MM.1S (cell line): Measurements from ENCODE around the gene CCL24.

Experiments used
- DNase-seq: peaks from one replicate; pipeline ENCODE4 v3.0.0-alpha.2; 2015
- H2AFZ ChIP-seq: fragments of 300-600 bp; sonication (generic); 2 replicates; pipeline ENCODE4 v1.6.0; 2016; ENCODE audit warnings: antibody characterized with exemption, low read length
- H3F3A ChIP-seq: fragments of 300-600 bp; sonication (generic); 2 replicates; pipeline ENCODE4 v1.6.1; 2016; ENCODE audit warnings: mild to moderate bottlenecking, antibody characterized with exemption, low read length, moderate library complexity, mixed read lengths; ENCODE audit not compliant: insufficient read depth
- H3K27ac ChIP-seq: fragments of 300-600 bp; sonication (generic); 2 replicates; pipeline ENCODE4 v1.5.1; 2016; ENCODE audit warnings: mild to moderate bottlenecking, low read length
- H3K27me3 ChIP-seq: fragments of 300-600 bp; sonication (generic); replicated peaks from 2 replicates; pipeline ENCODE4 v1.6.0; 2016; ENCODE audit warnings: low read length; ENCODE audit not compliant: insufficient read depth
- H3K36me3 ChIP-seq: fragments of 300-600 bp; sonication (generic); replicated peaks from 2 replicates; pipeline ENCODE4 v1.6.1; 2016; ENCODE audit warnings: mild to moderate bottlenecking, low read length, mixed read lengths; ENCODE audit not compliant: insufficient read depth
- H3K4me1 ChIP-seq: fragments of 300-600 bp; sonication (generic); 2 replicates; pipeline ENCODE4 v1.6.1; 2016; ENCODE audit warnings: low read length, mixed read lengths
- H3K4me2 ChIP-seq: fragments of 300-600 bp; sonication (generic); 2 replicates; pipeline ENCODE4 v1.6.0; 2016; ENCODE audit warnings: low read depth, low read length
- H3K4me3 ChIP-seq: fragments of 300-600 bp; sonication (generic); 2 replicates; pipeline ENCODE4 v1.5.1; 2016; ENCODE audit warnings: low read length, mixed read lengths
- H3K79me2 ChIP-seq: fragments of 300-600 bp; sonication (generic); 2 replicates; pipeline ENCODE4 v1.6.1; 2016; ENCODE audit warnings: mixed run types, low read length, mixed read lengths
- H3K9ac ChIP-seq: fragments of 300-600 bp; sonication (generic); 2 replicates; pipeline ENCODE4 v1.6.1; 2016; ENCODE audit warnings: low read length, mixed read lengths
- H3K9me2 ChIP-seq: fragments of 300-600 bp; sonication (generic); replicated peaks from 2 replicates; pipeline ENCODE4 v1.6.1; 2016; ENCODE audit warnings: mild to moderate bottlenecking, low read length, mixed read lengths; ENCODE audit not compliant: insufficient read depth
- H3K9me3 ChIP-seq: fragments of 300-600 bp; sonication (generic); replicated peaks from 2 replicates; pipeline ENCODE4 v1.6.1; 2016; ENCODE audit warnings: mild to moderate bottlenecking, low read length, mixed read lengths; ENCODE audit not compliant: insufficient read depth
- H4K20me1 ChIP-seq: fragments of 300-600 bp; sonication (generic); 2 replicates; pipeline ENCODE4 v1.6.1; 2016; ENCODE audit warnings: mild to moderate bottlenecking, low read length, moderate library complexity, mixed read lengths; ENCODE audit not compliant: insufficient read depth
- CTCF ChIP-seq: fragments of 300-600 bp; sonication (generic); IDR thresholded peaks from 2 replicates; pipeline ENCODE4 v1.5.1; 2016; ENCODE audit warnings: antibody characterized with exemption, low read length, mixed read lengths
- EZH2 ChIP-seq: fragments of 300-600 bp; sonication (generic); optimal IDR thresholded peaks from 2 replicates; pipeline ENCODE3; 2017; ENCODE audit warnings: low read depth, mild to moderate bottlenecking, antibody characterized with exemption, low read length, mixed read lengths
- EZH2phosphoT487 ChIP-seq: fragments of 300-600 bp; sonication (generic); IDR thresholded peaks from 2 replicates; pipeline ENCODE4 v1.6.1; 2018; ENCODE audit warnings: antibody characterized with exemption, low read length

CCL24 gene

DNA sequence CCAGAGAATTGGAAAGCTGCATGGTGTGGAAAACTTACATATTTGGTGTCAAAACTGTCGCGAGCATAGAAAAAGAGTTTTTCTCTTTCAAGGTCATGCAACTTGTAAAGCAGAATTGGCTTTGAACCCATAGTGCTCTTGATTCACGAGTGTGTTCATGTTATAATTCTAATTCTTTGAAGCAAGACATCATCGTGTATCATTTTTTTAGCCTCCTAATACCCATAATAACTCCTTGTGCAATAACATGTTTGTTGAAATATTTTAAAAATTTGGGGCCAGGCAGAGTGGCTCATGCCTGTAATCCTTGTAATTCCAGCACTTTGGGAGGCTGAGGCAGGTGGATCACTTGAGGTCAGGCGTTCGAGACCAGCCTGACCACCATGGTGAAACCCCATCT is 4.2 kb downstream of the CCL24 start:
- Histone ChIP-seq H3K27me3 (no peaks in the 10 kb centered on the region), H3K9ac (no peak overlapping the region), H3K4me1 (no peaks in the 10 kb centered on the region), H3F3A (no peaks in the 10 kb centered on the region), H3K27ac (no peak overlapping the region), H3K4me3 (no peak overlapping the region), H3K36me3 (no peaks in the 10 kb centered on the region), H3K9me2 (no peaks in the 10 kb centered on the region), H3K9me3 (no peaks in the 10 kb centered on the region), H3K79me2 (no peaks in the 10 kb centered on the region), H3K4me2 (no peak overlapping the region), H4K20me1 (no peaks in the 10 kb centered on the region), H2AFZ (no peak overlapping the region)
- TF ChIP-seq CTCF (no peak), EZH2 (no peak), EZH2phosphoT487 (no peak)
- DNase-seq, result no peak

DNA sequence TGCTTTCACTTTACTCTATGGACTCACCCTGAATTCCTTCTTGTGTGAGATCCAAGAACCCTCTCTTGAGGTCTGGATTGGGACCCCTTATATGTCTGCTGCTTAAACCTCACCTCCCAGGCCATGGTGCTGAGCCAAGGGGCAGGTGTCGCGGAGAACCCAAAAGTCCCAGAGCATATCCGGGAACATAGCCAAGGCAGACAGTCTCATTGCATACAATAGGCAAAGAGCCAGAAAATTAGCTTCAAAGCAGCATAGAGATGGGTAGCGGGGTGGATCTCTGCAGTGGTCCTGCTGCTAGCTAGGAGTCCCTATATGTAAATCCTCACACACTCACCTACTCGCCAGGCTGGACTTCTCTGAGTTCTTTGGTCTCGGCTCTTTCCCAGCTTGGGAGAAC is 5.5 kb downstream of the CCL24 start:
- Histone ChIP-seq H2AFZ (no peak overlapping the region), H3K36me3 (no peaks in the 10 kb centered on the region), H3K4me3 (no peak overlapping the region), H3F3A (no peaks in the 10 kb centered on the region), H3K4me1 (no peaks in the 10 kb centered on the region), H3K9ac (no peak overlapping the region), H3K9me2 (no peaks in the 10 kb centered on the region), H3K27me3 (no peaks in the 10 kb centered on the region), H3K27ac (no peak overlapping the region), H3K9me3 (no peaks in the 10 kb centered on the region), H3K79me2 (no peaks in the 10 kb centered on the region), H3K4me2 (no peak overlapping the region), H4K20me1 (no peaks in the 10 kb centered on the region)
- TF ChIP-seq CTCF, result no peak
- no peak for TF ChIP-seq EZH2
- TF ChIP-seq EZH2phosphoT487, result no peak
- DNase-seq, result no peak

- H4K20me1 ChIP-seq, result no peaks in the 10 kb centered on the region
- no peaks in the 10 kb centered on the region for H3K36me3 ChIP-seq
- H3K27ac ChIP-seq, result no peak overlapping the region
- H3K9me2 ChIP-seq, result no peaks in the 10 kb centered on the region
- TF ChIP-seq EZH2phosphoT487, result no peak
- no peak for TF ChIP-seq CTCF
- TF ChIP-seq EZH2, result no peak
- DNase-seq, result no peak
- H2AFZ ChIP-seq, result no peak overlapping the region
- no peak overlapping the region for H3K4me3 ChIP-seq
- no peaks in the 10 kb centered on the region for H3K9me3 ChIP-seq
- H3K9ac ChIP-seq, result no peak overlapping the region
- no peaks in the 10 kb centered on the region for H3F3A ChIP-seq
- no peaks in the 10 kb centered on the region for H3K4me1 ChIP-seq
- H3K79me2 ChIP-seq, result no peaks in the 10 kb centered on the region
- no peak overlapping the region for H3K4me2 ChIP-seq
- no peaks in the 10 kb centered on the region for H3K27me3 ChIP-seq
Measured at GRCh38 chr7:75807452-75807851, 6.2 kb downstream of the CCL24 start.
